ENCODE measurements around the gene HNRNPUL1. TPM values are rescaled to one million over a fixed set of nuclear protein-coding genes. Genes with fewer than 3 reads are reported as not detected.

Gene HNRNPUL1
- total RNA-seq, 1 donor from 2014 or later, result 126 TPM

GRCh38 chr19:41308450-41309179 lies 44.4 kb downstream of the HNRNPUL1 start:
- no peak overlapping the region for H3K9ac ChIP-seq
- H3K4me3 ChIP-seq, result no peak overlapping the region
- no peaks in the 10 kb centered on the region for H3K9me3 Mint-ChIP-seq
- peaks cover 23% of the 10 kb centered on the region for H3K36me3 Mint-ChIP-seq
- peaks cover 10% of the 10 kb centered on the region for H3K4me1 ChIP-seq
- H3F3A ChIP-seq (ENCODE audit: low read depth), result peaks cover 66% of the 10 kb centered on the region
- peaks cover 7% of the 10 kb centered on the region for H3K36me3 ChIP-seq
- peak overlapping the region; percentile 97 for H3K4me3 Mint-ChIP-seq
- peaks cover 5% of the 10 kb centered on the region for H3K27me3 Mint-ChIP-seq (ENCODE audit: insufficient read depth, low read depth)
- no peaks in the 10 kb centered on the region for H3K9me3 ChIP-seq (ENCODE audit: low read depth)
- peaks cover 25% of the 10 kb centered on the region for H3K79me2 ChIP-seq (ENCODE audit: low read depth)
- no peak overlapping the region for H2AFZ ChIP-seq (replicated peaks)
- peaks cover 5% of the 10 kb centered on the region for H4K20me1 ChIP-seq (ENCODE audit: low read depth)
- peaks cover 21% of the 10 kb centered on the region for H3K4me1 Mint-ChIP-seq
- H3K27me3 ChIP-seq, result no peaks in the 10 kb centered on the region
- H3K27ac ChIP-seq, result peak overlapping the region; percentile 85
- H3K27ac Mint-ChIP-seq, result peak overlapping the region; percentile 72
- no peak overlapping the region for H3K4me2 ChIP-seq
- DNase-seq (ENCODE audit: low spot score), result peak; percentile 87
- TF ChIP-seq, protein P1, sequence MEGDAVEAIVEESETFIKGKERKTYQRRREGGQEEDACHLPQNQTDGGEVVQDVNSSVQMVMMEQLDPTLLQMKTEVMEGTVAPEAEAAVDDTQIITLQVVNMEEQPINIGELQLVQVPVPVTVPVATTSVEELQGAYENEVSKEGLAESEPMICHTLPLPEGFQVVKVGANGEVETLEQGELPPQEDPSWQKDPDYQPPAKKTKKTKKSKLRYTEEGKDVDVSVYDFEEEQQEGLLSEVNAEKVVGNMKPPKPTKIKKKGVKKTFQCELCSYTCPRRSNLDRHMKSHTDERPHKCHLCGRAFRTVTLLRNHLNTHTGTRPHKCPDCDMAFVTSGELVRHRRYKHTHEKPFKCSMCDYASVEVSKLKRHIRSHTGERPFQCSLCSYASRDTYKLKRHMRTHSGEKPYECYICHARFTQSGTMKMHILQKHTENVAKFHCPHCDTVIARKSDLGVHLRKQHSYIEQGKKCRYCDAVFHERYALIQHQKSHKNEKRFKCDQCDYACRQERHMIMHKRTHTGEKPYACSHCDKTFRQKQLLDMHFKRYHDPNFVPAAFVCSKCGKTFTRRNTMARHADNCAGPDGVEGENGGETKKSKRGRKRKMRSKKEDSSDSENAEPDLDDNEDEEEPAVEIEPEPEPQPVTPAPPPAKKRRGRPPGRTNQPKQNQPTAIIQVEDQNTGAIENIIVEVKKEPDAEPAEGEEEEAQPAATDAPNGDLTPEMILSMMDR (IDR thresholded peaks at IDR 0.05), result peak; percentile 99
- TF ChIP-seq EZH2phosphoT487 (IDR thresholded peaks at IDR 0.05) (no peak), EZH2 (IDR thresholded peaks at IDR 0.05) (no peak)

DNA sequence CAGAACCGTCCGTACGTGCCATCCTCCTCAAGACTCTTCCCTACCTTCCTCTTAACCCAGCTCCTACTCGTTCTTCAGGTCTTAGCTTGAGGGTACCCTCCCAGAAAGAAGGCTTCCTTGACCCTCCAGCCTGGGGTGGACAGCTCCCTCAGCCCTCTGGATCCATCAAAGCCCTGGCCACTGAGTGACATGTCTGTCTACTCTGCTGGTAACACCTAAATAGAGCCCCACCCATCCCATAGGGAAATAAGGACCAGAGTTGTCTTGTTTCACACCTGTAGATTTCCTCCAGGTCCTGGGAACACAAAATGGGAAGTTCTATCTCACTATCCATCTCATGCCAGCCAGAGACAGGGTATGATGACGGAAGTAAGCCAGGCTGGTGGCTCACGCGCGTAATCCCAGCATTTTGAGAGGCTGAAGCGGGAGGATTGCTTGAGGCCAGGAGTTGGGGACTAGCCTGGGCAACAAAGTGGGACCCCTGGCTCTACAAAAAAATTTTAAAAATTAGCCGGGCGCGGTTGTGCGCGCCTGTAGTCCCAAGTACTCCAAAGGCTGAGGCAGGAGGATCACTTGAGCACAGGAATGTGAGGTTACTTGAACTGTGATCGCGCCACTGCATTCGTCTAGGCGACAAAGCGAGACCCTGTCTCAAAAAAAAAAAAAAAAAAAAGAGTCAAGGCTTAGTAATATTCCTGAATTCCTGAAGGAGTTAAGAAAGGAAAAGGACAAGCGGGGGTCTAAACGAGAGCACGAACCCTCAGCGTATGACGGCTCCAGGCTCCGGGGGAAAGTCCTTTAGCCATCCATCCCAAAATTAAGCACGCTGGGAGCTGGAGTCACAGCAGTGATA lies 45.2 kb downstream of the HNRNPUL1 start:
- peak overlapping the region; percentile 94 for H3K4me2 ChIP-seq
- H4K20me1 ChIP-seq (ENCODE audit: low read depth), result peaks cover 3% of the 10 kb centered on the region
- Mint-ChIP-seq H3K4me1 (peaks cover 21% of the 10 kb centered on the region), H3K36me3 (peaks cover 20% of the 10 kb centered on the region), H3K27me3 (ENCODE audit: insufficient read depth, low read depth) (peaks cover 5% of the 10 kb centered on the region), H3K4me3 (peak overlapping the region; percentile 97), H3K27ac (peak overlapping the region; percentile 94), H3K9me3 (no peaks in the 10 kb centered on the region)
- no peak for DNase-seq (ENCODE audit: low spot score)
- H3K4me1 ChIP-seq, result peaks cover 10% of the 10 kb centered on the region
- H3K79me2 ChIP-seq (ENCODE audit: low read depth), result peaks cover 27% of the 10 kb centered on the region
- no peaks in the 10 kb centered on the region for H3K9me3 ChIP-seq (ENCODE audit: low read depth)
- H2AFZ ChIP-seq (replicated peaks), result peak overlapping the region; percentile 97
- peaks cover 6% of the 10 kb centered on the region for H3K36me3 ChIP-seq
- peak overlapping the region; percentile 95 for H3K9ac ChIP-seq
- peak overlapping the region; percentile 94 for H3K4me3 ChIP-seq
- no peak overlapping the region for H3K27ac ChIP-seq
- TF ChIP-seq, protein P1 (IDR thresholded peaks at IDR 0.05), result no peak
- TF ChIP-seq EZH2 (IDR thresholded peaks at IDR 0.05), result no peak
- no peak for TF ChIP-seq EZH2phosphoT487 (IDR thresholded peaks at IDR 0.05)
- H3K27me3 ChIP-seq, result no peaks in the 10 kb centered on the region
- peaks cover 62% of the 10 kb centered on the region for H3F3A ChIP-seq (ENCODE audit: low read depth)

- Histone ChIP-seq H3K9ac (peak within 1 kb of the TSS; percentile 95), H3K4me2 (peak within 1 kb of the TSS; percentile 94), H3K36me3 (no peaks in the 10 kb centered on the region), H2AFZ (replicated peaks) (peak within 1 kb of the TSS; percentile 97), H3K27me3 (no peaks in the 10 kb centered on the region), H3K27ac (peak within 1 kb of the TSS; percentile 93), H3F3A (ENCODE audit: low read depth) (peaks cover 53% of the 10 kb centered on the region), H3K4me1 (peaks cover 10% of the 10 kb centered on the region), H3K9me3 (ENCODE audit: low read depth) (no peaks in the 10 kb centered on the region), H3K4me3 (peak within 1 kb of the TSS; percentile 94), H4K20me1 (ENCODE audit: low read depth) (no peaks in the 10 kb centered on the region), H3K79me2 (ENCODE audit: low read depth) (peaks cover 27% of the 10 kb centered on the region)
- Mint-ChIP-seq H3K4me1 (peaks cover 21% of the 10 kb centered on the region), H3K4me3 (peak within 1 kb of the TSS; percentile 97), H3K27me3 (ENCODE audit: insufficient read depth, low read depth) (peaks cover 5% of the 10 kb centered on the region), H3K9me3 (no peaks in the 10 kb centered on the region), H3K27ac (peak within 1 kb of the TSS; percentile 94), H3K36me3 (peaks cover 16% of the 10 kb centered on the region)
- peak; percentile 94 for DNase-seq (ENCODE audit: low spot score)
- TF ChIP-seq EZH2phosphoT487 (IDR thresholded peaks at IDR 0.05) (no peak), EZH2 (IDR thresholded peaks at IDR 0.05) (no peak)
- TF ChIP-seq, protein P1 (IDR thresholded peaks at IDR 0.05), result no peak
Measured at GRCh38 chr19:41310033-41310831, 46.1 kb downstream of the HNRNPUL1 start, which contains the start of gene CCDC97. CCDC97 (plus strand) TSS chr19:41310172; CDS start chr19:41310311, 139 bp downstream.
